ENCODE measurements around the gene TFR2.

The TFR2 gene

DNA sequence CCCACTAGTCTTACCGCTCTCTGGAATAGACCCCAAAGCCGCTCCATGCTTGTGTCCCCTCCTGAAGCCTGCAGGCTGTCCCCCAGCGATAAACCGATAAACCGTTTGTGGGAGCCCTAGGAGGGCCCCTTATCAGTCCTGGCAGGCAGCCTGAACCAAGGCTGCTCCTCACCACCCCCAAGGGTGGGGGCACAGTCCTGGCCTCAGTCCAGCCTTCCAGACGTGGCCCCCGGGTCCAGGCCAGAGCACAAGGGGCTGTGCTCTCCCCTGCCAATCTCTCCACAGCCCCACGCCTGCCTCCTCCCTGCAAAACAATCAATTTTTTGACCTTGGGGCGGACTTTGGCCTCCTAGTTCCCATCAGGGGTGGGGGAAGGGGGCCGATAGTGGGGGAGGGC, at the start of gene TFR2:
Gene TFR2 (minus strand): TSS at position 90 of the 397 bp plus-strand sequence. CDS start 43 bp downstream, at position 47.
- no peak for DNase-seq (ENCODE audit: low spot score)

- no peak for DNase-seq (ENCODE audit: low spot score)
Measured at GRCh38 chr7:100689230-100690135, 48.1 kb upstream of the TFR2 start.

- DNase-seq (ENCODE audit: low spot score) = no peak
Measured at GRCh38 chr7:100688326-100688860, 47.0 kb upstream of the TFR2 start.

- DNase-seq (ENCODE audit: low spot score) = no peak
Measured at GRCh38 chr7:100687751-100688300, 46.5 kb upstream of the TFR2 start.

GRCh38 chr7:100687261-100687660, 45.9 kb upstream of the TFR2 start:
- no peak for DNase-seq (ENCODE audit: low spot score)

GRCh38 chr7:100686822-100687211, 45.5 kb upstream of the TFR2 start:
- DNase-seq (ENCODE audit: low spot score) = no peak

DNA sequence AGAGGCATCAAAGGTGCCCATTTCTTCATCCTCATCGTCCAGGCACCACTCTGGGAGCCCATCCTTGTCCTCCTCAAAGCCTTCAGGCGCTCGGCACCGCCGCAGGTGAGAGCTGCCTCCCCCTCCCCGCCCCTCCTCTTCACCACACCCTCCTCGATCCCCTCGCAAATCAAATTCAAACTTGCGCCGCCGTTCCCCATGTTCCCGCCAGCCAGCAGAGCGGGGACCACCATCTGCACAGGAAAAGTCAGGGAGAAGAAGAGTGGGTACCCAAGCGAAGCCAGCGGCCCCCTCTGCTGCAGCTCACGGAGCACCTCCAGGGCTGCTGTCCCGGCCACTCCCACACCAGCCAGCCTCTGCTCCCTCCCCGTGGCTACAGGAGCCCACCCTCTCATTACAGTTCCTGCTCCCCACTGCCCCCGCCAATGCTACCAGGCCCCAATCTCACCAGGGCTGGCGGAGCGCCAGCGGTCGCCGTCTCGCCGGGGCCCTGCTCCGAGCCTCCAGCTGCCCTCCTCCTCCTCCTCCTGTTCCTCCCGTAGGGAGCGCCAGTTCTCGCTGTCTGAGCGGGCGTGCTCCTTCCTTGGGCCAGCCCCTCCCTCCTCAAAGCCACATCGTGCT, 45.0 kb upstream of the TFR2 start:
- no peak for DNase-seq (ENCODE audit: low spot score)

DNA sequence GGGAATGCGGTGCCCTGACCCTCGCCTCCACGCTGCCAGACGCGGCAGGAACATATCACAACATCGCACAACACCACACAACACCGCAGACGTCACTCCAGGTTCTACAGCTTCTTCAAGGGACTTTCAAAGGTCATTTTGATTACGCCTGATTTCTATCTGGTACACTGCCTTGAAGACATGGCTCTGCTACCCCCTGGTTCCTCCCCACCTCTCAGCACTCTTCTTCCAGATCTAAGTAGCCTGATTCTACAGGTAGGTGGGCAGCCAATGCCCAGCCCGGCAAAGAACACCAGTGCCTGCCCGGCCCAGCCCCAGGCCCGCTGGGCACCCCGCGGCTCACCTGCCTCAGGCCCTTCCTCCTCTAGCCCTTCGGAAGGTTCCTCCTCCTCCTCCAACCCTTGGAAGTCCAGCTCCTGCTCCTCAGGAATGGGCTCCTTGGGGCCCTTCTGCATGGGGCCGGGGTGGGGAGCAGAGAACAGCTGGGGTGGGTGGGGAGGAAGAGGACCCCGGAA, 44.3 kb upstream of the TFR2 start:
- DNase-seq (ENCODE audit: low spot score) = no peak

- DNase-seq (ENCODE audit: low spot score) = no peak
Measured at GRCh38 chr7:100685049-100685605, 43.8 kb upstream of the TFR2 start.

GRCh38 chr7:100684534-100685042, 43.2 kb upstream of the TFR2 start:
- no peak for DNase-seq (ENCODE audit: low spot score)

DNA sequence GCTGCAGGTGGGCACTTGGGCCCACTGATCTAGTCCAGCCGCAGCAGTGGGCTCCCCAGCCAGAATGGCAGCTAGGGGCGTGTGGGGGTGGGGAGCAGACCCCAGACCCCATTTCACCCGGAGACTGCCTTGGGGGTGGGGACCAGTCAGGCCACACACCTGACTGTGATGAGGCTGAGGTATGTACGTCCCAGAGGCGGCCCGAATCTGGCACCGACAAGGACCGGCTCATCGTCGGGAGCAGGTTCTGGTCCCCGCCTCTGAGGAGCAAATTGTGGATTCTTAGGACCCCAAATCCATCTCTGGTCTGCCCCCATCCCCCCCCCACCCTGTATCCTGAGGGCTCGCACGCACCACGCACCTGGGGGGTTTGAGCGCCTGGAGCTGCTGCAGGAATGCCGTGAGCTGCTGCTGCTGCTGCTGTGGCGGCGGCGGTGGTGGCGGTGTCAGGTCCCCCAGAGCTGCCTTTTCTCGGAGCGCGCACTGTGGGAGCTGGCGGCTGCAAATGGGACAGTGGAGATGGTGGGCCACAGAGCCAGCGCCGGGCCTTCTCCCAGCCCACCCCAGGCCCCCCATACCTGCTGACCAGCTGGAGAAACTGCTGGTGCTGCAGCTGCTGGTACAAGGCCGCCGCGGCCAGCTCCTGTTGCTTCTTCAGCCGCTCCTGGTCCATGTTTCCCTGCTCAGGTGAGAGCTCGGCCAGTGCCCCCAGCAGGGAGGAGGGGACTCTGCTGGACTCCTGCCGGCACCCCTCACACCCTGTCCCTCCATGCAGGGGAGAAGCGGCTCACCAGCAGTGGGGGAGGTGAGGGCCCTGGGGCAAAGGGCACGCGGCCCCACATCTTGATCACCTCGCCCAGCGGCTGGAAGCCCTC, 42.5 kb upstream of the TFR2 start:
- no peak for DNase-seq (ENCODE audit: low spot score)

GRCh38 chr7:100682991-100683658, 41.8 kb upstream of the TFR2 start:
- no peak for DNase-seq (ENCODE audit: low spot score)

DNA sequence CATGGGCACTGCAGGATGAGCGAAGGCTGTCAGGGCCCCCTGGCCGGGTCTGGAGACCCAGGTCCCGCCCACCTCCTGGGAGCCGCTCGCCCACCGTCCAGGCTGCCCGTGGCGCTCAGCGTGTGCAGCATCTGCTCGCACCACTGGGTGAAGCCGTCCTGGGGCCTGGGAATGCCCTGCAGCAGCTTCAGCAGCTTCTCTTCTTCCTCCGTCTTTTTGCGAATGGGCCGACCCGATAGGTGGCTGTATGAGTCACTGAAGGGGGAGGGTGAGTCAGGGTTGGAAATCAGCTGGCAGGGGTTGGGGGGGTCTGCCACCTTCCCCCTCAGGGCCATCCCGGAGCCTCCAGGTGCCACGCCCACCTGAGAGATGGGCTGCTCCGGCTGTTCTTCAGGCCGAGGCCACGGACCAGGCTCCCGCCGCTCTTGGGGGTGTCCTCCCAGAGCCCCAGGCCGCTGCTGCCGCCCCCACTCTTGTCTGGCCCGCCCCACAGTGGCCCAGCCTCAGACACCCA, 40.9 kb upstream of the TFR2 start:
- DNase-seq (ENCODE audit: low spot score) = no peak

DNA sequence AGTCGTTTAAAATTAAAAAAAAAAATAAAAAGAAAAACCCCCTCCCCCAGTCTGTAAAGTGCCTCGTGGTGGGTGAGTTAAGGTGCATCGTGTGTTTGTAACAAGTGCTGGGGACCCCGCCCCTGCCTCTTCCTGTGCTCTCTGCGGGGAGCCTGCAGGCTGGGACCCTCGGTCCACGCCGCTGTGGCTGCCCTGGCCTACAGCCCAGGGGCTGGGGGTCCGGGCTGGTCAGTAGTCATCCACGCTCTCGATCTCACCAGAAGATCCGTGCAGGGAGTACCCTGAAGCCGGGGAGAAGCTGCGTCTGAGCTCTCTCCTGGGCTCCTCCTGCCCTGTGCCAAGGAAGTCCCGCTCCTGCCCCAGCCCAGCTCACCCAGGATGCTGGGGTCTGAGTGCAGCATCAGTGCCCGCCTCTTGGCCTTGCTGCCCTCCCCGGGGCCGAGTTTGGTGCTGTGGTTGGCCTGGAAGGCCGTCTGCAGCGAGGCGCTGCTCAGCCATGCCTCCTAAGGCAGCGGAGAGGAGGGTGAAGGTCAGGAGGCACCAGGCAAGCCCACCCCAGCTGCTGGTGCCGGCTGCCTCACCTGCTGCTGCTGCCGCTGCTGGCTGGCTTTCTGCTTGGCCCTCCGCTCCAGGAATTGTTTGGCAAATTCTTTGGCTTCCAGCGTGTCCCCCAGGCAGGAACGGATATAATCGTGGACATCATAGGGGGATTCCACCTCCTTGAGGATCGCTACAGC, 40.3 kb upstream of the TFR2 start:
- DNase-seq (ENCODE audit: low spot score) = no peak

- no peak for DNase-seq (ENCODE audit: low spot score)
Measured at GRCh38 chr7:100680576-100681271, 39.4 kb upstream of the TFR2 start.

DNA sequence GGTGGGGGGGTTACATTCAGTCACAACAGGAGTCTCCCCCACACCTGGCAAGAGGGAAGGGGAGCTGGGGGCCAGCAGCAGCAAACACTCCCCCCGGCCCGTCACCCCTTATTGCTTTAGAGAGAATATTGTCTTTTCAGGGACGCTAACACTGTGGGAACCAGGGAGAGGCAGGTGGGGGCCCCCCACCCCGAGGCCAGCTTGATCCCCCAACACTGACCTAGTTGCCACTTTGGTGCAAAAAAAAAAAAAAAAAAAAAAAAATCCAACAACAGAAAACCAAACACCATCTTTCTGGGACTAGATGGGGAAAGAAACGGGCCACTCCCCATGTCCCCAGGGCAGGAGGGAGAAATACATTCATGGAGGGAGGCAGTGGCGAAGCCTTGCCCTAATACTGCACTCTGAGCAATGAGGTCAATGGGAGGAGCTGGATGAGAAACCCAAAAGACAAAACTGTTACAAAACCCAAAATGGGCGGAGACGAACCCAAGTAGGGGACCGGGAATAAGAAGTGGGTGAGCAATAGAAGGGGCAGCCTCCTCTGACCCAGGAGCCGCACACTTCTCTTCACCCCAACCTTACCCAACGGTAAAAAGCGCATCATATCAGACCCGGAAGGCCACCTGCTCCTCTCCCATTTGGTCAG, 38.7 kb upstream of the TFR2 start:
- no peak for DNase-seq (ENCODE audit: low spot score)

DNA sequence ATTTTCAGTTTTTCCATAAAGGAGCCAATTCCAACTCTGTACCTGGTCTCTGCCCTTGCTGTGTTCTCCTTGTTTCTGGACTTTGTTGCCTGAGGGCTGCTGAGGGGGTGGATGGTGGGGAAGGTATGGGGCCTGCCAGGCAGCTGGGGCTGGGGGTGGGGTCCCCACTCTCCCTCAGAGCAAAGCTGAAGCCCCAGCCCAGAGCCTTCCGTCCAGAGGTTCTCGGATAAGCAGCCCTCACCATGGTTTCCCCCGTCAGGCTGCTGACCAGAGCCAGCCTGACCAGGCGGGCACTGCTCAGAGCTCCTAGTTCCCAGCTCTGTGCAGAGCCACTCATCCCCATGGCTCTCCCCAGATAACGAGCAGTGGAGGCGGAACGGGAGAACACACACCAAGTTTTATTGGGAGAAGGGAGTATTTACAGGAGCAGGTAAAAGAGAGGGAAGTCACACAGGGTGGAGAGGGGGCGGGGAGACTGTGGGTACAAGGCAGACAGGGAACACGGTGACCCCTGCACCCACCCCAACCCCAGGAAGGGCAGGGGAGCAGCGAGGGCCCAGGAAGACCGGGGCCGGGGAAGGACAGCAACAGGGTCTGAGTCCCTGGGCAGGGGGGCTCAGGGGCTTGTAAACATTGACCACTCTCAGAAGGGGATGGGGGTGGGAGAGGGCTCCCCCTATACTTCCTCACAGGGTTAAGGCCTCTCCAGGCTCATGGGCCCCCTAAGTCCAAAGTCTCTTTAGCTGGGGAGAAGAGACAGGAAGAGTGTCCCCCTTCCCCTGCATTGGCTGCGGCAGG, 38.0 kb upstream of the TFR2 start:
- no peak for DNase-seq (ENCODE audit: low spot score)
